Ectodermal cell (in vitro differentiated cells): Measurements from ENCODE around the gene RNF223.

Experiments used
- H3K27ac ChIP-seq: 2 replicates; pipeline ENCODE4 v1.7.0; 2013; ENCODE audit warnings: mild to moderate bottlenecking, low read depth, low read length; ENCODE audit not compliant: insufficient read depth, poor library complexity, severe bottlenecking
- H3K27me3 ChIP-seq: 2 replicates; pipeline ENCODE4 v1.7.0; 2013; ENCODE audit warnings: mild to moderate bottlenecking, low read length; ENCODE audit not compliant: insufficient read depth, control insufficient read depth, poor library complexity, severe bottlenecking
- H3K36me3 ChIP-seq: one replicate; pipeline ENCODE4 v1.7.0; 2013; ENCODE audit warnings: low read length; ENCODE audit not compliant: control insufficient read depth, insufficient read depth
- H3K4me1 ChIP-seq: one replicate; pipeline ENCODE4 v1.7.0; 2013; ENCODE audit warnings: low read length; ENCODE audit not compliant: control insufficient read depth, insufficient read depth
- H3K4me3 ChIP-seq: 2 replicates; pipeline ENCODE4 v1.7.0; 2013; ENCODE audit warnings: low read depth, low read length, control low read depth; ENCODE audit not compliant: insufficient read depth
- H3K9me3 ChIP-seq: 2 replicates; pipeline ENCODE4 v1.7.0; 2013; ENCODE audit warnings: mild to moderate bottlenecking, low read length, moderate library complexity; ENCODE audit not compliant: control insufficient read depth
- WGBS, 2 experiments: methylation state at CpG; one replicate each; pipeline ENCODE4 v1.1.7; 2013; ENCODE audit warnings: missing lambda C conversion rate in 2 of 2; 5-methylcytosine and 5-hydroxymethylcytosine counted together

Gene RNF223

DNA sequence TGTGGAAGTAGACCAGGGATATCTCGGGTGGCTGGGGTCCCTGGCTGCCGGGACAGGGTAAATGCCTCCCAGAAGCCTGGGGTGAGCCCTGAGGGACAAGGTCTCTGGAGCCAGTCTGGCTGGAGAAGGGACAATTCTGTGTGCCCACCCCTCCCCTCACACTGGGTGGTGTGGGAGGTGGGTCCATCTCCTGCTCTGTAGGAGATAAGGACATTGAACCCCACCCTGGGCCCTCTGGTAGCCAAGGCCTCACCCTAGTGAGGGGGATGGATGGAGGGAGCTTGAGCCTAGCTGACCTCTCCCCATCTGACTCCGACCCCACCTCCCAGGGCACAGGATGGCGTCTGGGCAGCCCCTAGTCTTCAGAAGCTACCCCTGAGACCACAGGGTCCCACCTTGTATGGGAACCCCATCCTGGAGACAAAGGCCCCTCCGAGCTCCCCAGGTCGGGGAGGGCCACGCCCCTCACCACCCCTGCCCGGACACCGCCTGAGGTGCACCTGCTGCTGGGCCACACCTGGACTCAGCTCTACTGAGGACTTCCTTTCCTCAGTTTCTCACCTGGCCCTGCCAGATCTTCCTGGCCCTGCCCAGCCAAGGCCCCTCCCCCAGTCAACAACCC is 49.8 kb downstream of the RNF223 start:
- whole genome bisulfite sequencing, 2 experiments, result 83 to 86% methylated on average over 9 of the region's 9 CpGs
- peaks cover 47% of the 10 kb centered on the region for H3K4me1 ChIP-seq
- no peaks in the 10 kb centered on the region for H3K9me3 ChIP-seq
- no peak overlapping the region for H3K27ac ChIP-seq
- no peak overlapping the region for H3K4me3 ChIP-seq
- no peaks in the 10 kb centered on the region for H3K27me3 ChIP-seq
- no peaks in the 10 kb centered on the region for H3K36me3 ChIP-seq

DNA sequence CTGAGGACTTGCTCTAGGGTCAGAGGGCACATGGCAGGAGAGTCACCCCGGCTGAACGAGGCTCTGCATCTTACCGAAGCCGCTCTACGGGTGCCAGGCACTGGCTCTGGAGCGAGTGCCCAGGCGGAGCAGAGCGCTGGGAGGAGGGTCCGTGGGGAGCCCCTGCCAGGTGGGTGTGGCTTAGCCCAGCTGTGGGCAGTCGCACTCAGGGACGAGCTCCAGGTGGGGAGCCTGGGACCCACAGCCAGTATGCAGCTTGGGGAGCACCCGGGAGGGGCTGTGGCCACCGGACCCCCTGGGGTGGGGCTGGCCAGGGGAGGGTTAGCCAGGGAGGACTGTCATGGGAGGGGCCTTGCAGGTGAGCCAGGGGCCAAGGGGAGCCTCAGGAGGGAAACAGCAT is 50.4 kb downstream of the RNF223 start:
- H3K27ac ChIP-seq, result no peak overlapping the region
- no peaks in the 10 kb centered on the region for H3K27me3 ChIP-seq
- no peak overlapping the region for H3K4me3 ChIP-seq
- no peaks in the 10 kb centered on the region for H3K9me3 ChIP-seq
- H3K36me3 ChIP-seq, result no peaks in the 10 kb centered on the region
- 85 to 87% methylated on average over 13 of the region's 13 CpGs for WGBS, 2 experiments
- H3K4me1 ChIP-seq, result peaks cover 47% of the 10 kb centered on the region

- Histone ChIP-seq H3K27ac (no peak overlapping the region), H3K9me3 (no peaks in the 10 kb centered on the region), H3K27me3 (no peaks in the 10 kb centered on the region), H3K4me1 (peaks cover 47% of the 10 kb centered on the region), H3K36me3 (no peaks in the 10 kb centered on the region), H3K4me3 (no peak overlapping the region)
- 91% methylated on average over 27 of the region's 27 CpGs for WGBS, 2 experiments
Observed at GRCh38 chr1:1022302-1023009, 51.6 kb downstream of the RNF223 start.

- WGBS, 2 experiments, result 94% methylated on average over 10 of the region's 10 CpGs
Observed at GRCh38 chr1:1021920-1022259, 52.2 kb downstream of the RNF223 start.

DNA sequence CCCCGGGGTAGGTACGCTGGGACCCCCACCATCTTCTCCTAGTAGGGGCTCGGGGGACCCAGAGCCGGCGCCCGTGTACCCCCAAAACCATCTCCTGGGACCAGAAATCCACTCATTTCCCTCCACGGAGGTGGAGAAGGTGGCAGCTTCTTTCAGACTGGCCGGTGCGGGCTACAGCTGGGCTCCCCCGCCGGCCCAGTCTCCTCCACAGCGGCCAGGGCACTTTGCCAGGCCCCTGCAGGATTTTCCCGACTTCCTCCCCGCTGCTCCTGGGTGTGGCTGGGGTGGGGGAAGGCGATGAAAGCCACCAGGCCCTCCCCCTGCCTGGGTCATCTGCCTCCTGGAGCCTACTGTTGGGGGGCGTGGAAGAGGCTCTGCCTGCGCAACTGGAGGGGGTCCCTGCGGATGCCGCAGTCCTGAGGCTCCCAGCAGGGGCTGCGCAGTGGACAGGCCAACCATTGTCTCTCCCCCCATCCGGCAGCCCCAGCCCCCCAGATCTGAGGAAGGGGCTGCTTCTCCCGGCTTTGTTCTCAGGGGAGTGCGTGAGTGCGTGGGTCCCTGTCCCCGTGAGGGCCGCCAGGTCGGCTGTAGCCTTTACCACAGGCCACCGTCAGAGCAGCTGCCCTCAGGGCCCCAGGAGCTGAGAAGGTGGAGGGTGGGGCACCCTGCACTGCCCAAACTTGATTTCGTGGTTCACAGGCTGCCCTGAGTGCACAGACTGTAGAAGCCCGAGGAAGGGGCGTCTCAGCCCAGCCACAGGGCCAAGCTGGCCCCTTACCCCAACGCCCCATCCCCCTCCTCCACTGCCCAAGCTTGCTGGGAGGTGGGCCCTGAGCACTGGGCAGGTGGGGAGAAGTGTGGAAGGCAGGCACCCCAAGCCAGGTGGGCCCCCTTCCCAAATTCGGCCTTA is 52.8 kb downstream of the RNF223 start:
- Histone ChIP-seq H3K27ac (no peak overlapping the region), H3K36me3 (no peaks in the 10 kb centered on the region), H3K4me1 (peaks cover 40% of the 10 kb centered on the region), H3K4me3 (peak overlapping the region; percentile 71), H3K27me3 (no peaks in the 10 kb centered on the region), H3K9me3 (no peaks in the 10 kb centered on the region)
- 18% methylated on average over 33 of the region's 33 CpGs for WGBS, 2 experiments

More at GRCh38 chr1:1021920-1022259, 52.2 kb downstream of the RNF223 start:
- Histone ChIP-seq H3K36me3 (no peaks in the 10 kb centered on the region), H3K9me3 (no peaks in the 10 kb centered on the region), H3K4me3 (peak overlapping the region; percentile 71), H3K27ac (no peak overlapping the region), H3K4me1 (peaks cover 47% of the 10 kb centered on the region), H3K27me3 (no peaks in the 10 kb centered on the region)
